Upper lobe of right lung (tissue), 1 donor: ENCODE results near the gene CAPN7. TPM values are rescaled to one million over a fixed set of nuclear protein-coding genes. Genes with fewer than 3 reads are reported as not detected.

Experiments
- ATAC-seq: fragments of 200-7000 bp; cut with Tn5 transposase; one replicate; pipeline ENCODE4 v1.9.1; 2020; ENCODE audit warnings: mild to moderate bottlenecking, moderate library complexity
- DNase-seq: peaks from one replicate; pipeline ENCODE4 v3.0.0-alpha.2; 2020
- H3K27ac ChIP-seq: fragments of 200-600 bp; one replicate; pipeline ENCODE4 v1.8.0; 2022
- H3K27me3 ChIP-seq: fragments of 200-600 bp; one replicate; pipeline ENCODE4 v1.8.0; 2022; ENCODE audit warnings: mild to moderate bottlenecking
- H3K36me3 ChIP-seq: fragments of 200-600 bp; one replicate; pipeline ENCODE4 v1.8.0; 2022
- H3K4me1 ChIP-seq: fragments of 200-600 bp; one replicate; pipeline ENCODE4 v1.8.0; 2022
- H3K4me3 ChIP-seq: fragments of 200-600 bp; one replicate; pipeline ENCODE4 v1.8.0; 2022; ENCODE audit warnings: mild to moderate bottlenecking
- H3K9me3 ChIP-seq: fragments of 200-600 bp; one replicate; pipeline ENCODE4 v1.8.0; 2022
- CTCF ChIP-seq: fragments of 200-600 bp; IDR thresholded peaks from one replicate; pipeline ENCODE4 v1.8.0; 2022; ENCODE audit warnings: antibody characterized with exemption
- intact Hi-C: fragments of 100-400 bp; cut with DNase I; formaldehyde crosslinking; loops from one replicate; pipeline ENCODE4 v1.11.0; 2022
- total RNA-seq: library from RNA; stranded (reverse); fragmentation: NEBNext Ultra II Directional; extraction: Animal tissue kit (Norgen Biotek cat#: 25700); gene quantifications from one replicate; pipeline ENCODE4 v1.2.1, GENCODE V29; 2021
- donor health status: DM: no; HTN: yes; CAD: no; lungs with severe emphysema.

Gene CAPN7
- total RNA-seq, 1 donor from 2014 or later, result 45.1 TPM

- ATAC-seq (no peak), DNase-seq (no peak)
- Histone ChIP-seq H3K27ac (no peak overlapping the region), H3K36me3 (no peaks in the 10 kb centered on the region), H3K4me1 (peaks cover 9% of the 10 kb centered on the region), H3K9me3 (no peaks in the 10 kb centered on the region), H3K4me3 (no peak overlapping the region), H3K27me3 (no peaks in the 10 kb centered on the region)
- no peak for TF ChIP-seq CTCF
- intact Hi-C loops, result no loop called here
Observed at GRCh38 chr3:15279671-15280402, 73.8 kb downstream of the CAPN7 start.

GRCh38 chr3:15280853-15281532 is 74.9 kb downstream of the CAPN7 start:
- Histone ChIP-seq H3K27ac (no peak overlapping the region), H3K4me3 (no peak overlapping the region), H3K36me3 (no peaks in the 10 kb centered on the region), H3K27me3 (no peaks in the 10 kb centered on the region), H3K9me3 (no peaks in the 10 kb centered on the region), H3K4me1 (peaks cover 9% of the 10 kb centered on the region)
- no peak for TF ChIP-seq CTCF
- ATAC-seq, result peak; percentile 71
- no peak for DNase-seq
- intact Hi-C loops, result no loop called here

GRCh38 chr3:15281817-15282216 is 75.8 kb downstream of the CAPN7 start:
- H3K9me3 ChIP-seq, result no peaks in the 10 kb centered on the region
- ATAC-seq, result no peak
- no peak overlapping the region for H3K27ac ChIP-seq
- H3K4me1 ChIP-seq, result peaks cover 14% of the 10 kb centered on the region
- TF ChIP-seq CTCF, result no peak
- intact Hi-C loops, result no loop called here
- no peak for DNase-seq
- no peaks in the 10 kb centered on the region for H3K27me3 ChIP-seq
- H3K36me3 ChIP-seq, result no peaks in the 10 kb centered on the region
- no peak overlapping the region for H3K4me3 ChIP-seq

GRCh38 chr3:15283702-15284101 is 77.7 kb downstream of the CAPN7 start:
- Histone ChIP-seq H3K27ac (no peak overlapping the region), H3K4me3 (no peak overlapping the region), H3K36me3 (no peaks in the 10 kb centered on the region), H3K27me3 (no peaks in the 10 kb centered on the region), H3K4me1 (peaks cover 27% of the 10 kb centered on the region), H3K9me3 (no peaks in the 10 kb centered on the region)
- no peak for TF ChIP-seq CTCF
- intact Hi-C loops, result no loop called here
- DNase-seq (no peak), ATAC-seq (no peak)

GRCh38 chr3:15284121-15284889 is 78.3 kb downstream of the CAPN7 start:
- intact Hi-C loops, result no loop called here
- ATAC-seq, result peak; percentile 59
- no peak for DNase-seq

More at GRCh38 chr3:15284121-15284889, 78.3 kb downstream of the CAPN7 start:
- peaks cover 33% of the 10 kb centered on the region for H3K4me1 ChIP-seq
- H3K27me3 ChIP-seq, result no peaks in the 10 kb centered on the region
- no peaks in the 10 kb centered on the region for H3K36me3 ChIP-seq
- TF ChIP-seq CTCF, result no peak
- no peak overlapping the region for H3K4me3 ChIP-seq
- H3K27ac ChIP-seq, result no peak overlapping the region
- H3K9me3 ChIP-seq, result no peaks in the 10 kb centered on the region
